Osteoblast (primary cell): ENCODE measurements around the gene CSPG4. TPM values are rescaled to one million over a fixed set of nuclear protein-coding genes. Genes with fewer than 3 reads are reported as not detected.
A peak's percentile ranks its signal among the peaks of the same experiment; 100 is the strongest.
"Not testable (repeated sequence)": the region's sequence is repeated elsewhere in the genome, so short reads cannot be mapped to it uniquely, and the experiment has no call there.

Experiments used
- DNase-seq: peaks from one replicate; pipeline ENCODE4 v3.0.0; 2011; ENCODE audit warnings: low spot score, mixed read lengths; ENCODE audit not compliant: insufficient read length; ENCODE audit errors: missing footprints
- H2AFZ ChIP-seq: 2 replicates; pipeline ENCODE4 v1.6.0; 2011; ENCODE audit warnings: mild to moderate bottlenecking, low read length
- H3K27ac ChIP-seq: 2 replicates; pipeline ENCODE4 v1.5.1; 2011; ENCODE audit warnings: mild to moderate bottlenecking, low read depth, low read length, moderate library complexity
- H3K27me3 ChIP-seq: 2 replicates; pipeline ENCODE4 v1.6.0; 2012; ENCODE audit warnings: mild to moderate bottlenecking, control low read depth, inconsistent platforms, low read length, moderate library complexity; ENCODE audit not compliant: insufficient read depth
- H3K36me3 ChIP-seq: 2 replicates; pipeline ENCODE4 v1.5.1; 2011; ENCODE audit warnings: mild to moderate bottlenecking, low read length, control low read depth, moderate library complexity; ENCODE audit not compliant: insufficient read depth
- H3K4me1 ChIP-seq: 2 replicates; pipeline ENCODE4 v1.5.1; 2011; ENCODE audit warnings: mild to moderate bottlenecking, low read length, control low read depth, moderate library complexity; ENCODE audit not compliant: insufficient read depth
- H3K4me2 ChIP-seq: 2 replicates; pipeline ENCODE4 v1.6.0; 2011; ENCODE audit warnings: mild to moderate bottlenecking, low read length; ENCODE audit not compliant: insufficient read depth
- H3K4me3 ChIP-seq: fragments of 200-600 bp; sonication (generic); 3 replicates; pipeline ENCODE4 v1.5.1; 2012; ENCODE audit warnings: mild to moderate bottlenecking, low read length, inconsistent platforms; ENCODE audit not compliant: insufficient read depth
- H3K79me2 ChIP-seq: 2 replicates; pipeline ENCODE4 v1.6.0; 2012; ENCODE audit warnings: mild to moderate bottlenecking, low read length, control low read depth, inconsistent platforms; ENCODE audit not compliant: insufficient read depth
- H3K9me3 ChIP-seq: 2 replicates; pipeline ENCODE4 v1.5.1; 2011; ENCODE audit warnings: low read depth, low read length, control low read depth
- H4K20me1 ChIP-seq: 2 replicates; pipeline ENCODE4 v1.6.0; 2012; ENCODE audit warnings: mild to moderate bottlenecking, low read length, control low read depth; ENCODE audit not compliant: insufficient read depth
- total RNA-seq: library from RNA; depleted of rRNA; stranded (reverse); fragments of >200 nt; gene quantifications from 2 replicates; pipeline ENCODE4 v1.2.3, GENCODE V29; 2012
- TF ChIP-seq, protein P1 (sequence below): IDR thresholded peaks from 2 replicates; pipeline ENCODE4 v1.5.1; 2011; ENCODE audit warnings: mild to moderate bottlenecking, low read depth, low read length, moderate library complexity; ENCODE audit errors: extremely low read depth

The CSPG4 gene
- total RNA-seq, 1 donor = 20.3 TPM

DNA sequence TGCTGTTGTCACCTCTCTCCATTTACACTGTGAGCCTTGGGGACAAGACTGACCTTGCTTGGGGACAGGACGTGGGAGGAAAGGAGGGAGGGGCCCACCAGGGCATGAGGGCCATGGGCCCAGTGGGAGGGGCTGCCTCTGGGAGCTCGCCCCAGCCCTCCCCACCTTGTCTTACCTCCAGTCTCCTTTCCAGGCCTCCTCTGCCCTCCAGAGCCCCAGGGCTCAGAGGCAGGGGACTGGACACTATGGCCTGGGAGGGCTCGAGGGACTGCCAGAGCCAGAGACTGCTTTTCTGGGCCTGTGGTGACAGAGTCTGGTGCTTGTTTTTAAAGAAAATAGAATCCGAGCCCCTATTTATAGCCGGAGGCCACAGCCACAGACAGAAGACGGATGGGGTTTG lies 10.2 kb downstream of the CSPG4 start:
- Histone ChIP-seq H3K4me1 (peaks cover 22% of the 10 kb centered on the region), H2AFZ (no peak overlapping the region), H3K27ac (peak overlapping the region; percentile 17), H3K4me2 (no peak overlapping the region), H4K20me1 (peaks cover 7% of the 10 kb centered on the region), H3K79me2 (peaks cover 24% of the 10 kb centered on the region), H3K4me3 (no peak overlapping the region), H3K27me3 (no peaks in the 10 kb centered on the region), H3K36me3 (no peaks in the 10 kb centered on the region), H3K9me3 (no peaks in the 10 kb centered on the region)
- TF ChIP-seq, protein P1, sequence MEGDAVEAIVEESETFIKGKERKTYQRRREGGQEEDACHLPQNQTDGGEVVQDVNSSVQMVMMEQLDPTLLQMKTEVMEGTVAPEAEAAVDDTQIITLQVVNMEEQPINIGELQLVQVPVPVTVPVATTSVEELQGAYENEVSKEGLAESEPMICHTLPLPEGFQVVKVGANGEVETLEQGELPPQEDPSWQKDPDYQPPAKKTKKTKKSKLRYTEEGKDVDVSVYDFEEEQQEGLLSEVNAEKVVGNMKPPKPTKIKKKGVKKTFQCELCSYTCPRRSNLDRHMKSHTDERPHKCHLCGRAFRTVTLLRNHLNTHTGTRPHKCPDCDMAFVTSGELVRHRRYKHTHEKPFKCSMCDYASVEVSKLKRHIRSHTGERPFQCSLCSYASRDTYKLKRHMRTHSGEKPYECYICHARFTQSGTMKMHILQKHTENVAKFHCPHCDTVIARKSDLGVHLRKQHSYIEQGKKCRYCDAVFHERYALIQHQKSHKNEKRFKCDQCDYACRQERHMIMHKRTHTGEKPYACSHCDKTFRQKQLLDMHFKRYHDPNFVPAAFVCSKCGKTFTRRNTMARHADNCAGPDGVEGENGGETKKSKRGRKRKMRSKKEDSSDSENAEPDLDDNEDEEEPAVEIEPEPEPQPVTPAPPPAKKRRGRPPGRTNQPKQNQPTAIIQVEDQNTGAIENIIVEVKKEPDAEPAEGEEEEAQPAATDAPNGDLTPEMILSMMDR = no peak
- DNase-seq = peak; percentile 68

DNA sequence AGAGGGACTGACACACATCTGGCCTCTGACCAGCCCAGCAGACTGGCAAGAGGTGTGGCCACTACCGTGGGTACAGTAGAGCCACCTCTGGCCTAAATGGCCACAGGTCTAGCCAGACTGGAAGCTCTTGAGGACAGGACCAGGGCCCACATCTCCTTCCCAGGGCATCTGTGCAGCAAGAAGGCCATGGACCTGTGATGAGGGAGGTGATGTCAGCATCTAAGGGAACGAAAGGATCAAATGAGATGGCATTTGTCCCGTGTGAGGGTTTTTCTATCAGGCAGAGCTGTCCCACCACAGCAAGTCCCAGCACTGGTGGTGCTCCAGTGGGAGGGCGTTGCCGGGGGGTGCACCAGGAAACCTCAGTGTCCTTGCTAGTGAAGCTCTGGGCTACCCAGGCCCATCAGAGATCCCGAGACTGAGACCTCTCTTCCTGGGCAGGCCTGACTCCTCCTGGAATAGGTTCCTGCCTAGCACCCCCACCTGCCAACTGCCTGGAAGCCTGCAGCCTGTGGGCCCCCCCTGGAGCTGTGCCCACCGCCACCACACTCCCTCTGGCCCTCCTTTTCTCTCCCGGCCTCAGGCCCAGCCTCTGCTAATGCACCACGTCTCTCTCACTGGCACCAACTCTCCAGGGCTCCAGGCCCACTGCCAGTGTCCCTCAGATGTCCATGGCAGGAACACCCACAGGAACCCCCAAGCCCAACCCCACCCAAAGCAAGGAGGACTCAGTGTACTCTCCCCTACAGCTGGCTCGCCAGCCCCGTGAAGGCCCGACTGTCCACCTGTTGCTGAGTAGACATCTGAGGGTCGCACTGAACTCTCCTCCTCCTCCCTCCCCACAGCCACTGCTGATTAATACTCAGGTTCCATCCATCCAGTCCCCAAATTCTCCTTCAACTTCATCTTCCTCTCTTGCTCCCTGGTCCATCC lies 11.3 kb downstream of the CSPG4 start:
- not testable (repeated sequence) for H4K20me1 ChIP-seq, H3K36me3 ChIP-seq, H2AFZ ChIP-seq, H3K4me3 ChIP-seq, H3K9me3 ChIP-seq, H3K27me3 ChIP-seq
- H3K27ac ChIP-seq = peak overlapping the region; percentile 45
- H3K79me2 ChIP-seq = peaks cover 19% of the 10 kb centered on the region
- DNase-seq = peak; percentile 81
- H3K4me2 ChIP-seq = peak overlapping the region; percentile 36
- peaks cover 22% of the 10 kb centered on the region for H3K4me1 ChIP-seq

DNA sequence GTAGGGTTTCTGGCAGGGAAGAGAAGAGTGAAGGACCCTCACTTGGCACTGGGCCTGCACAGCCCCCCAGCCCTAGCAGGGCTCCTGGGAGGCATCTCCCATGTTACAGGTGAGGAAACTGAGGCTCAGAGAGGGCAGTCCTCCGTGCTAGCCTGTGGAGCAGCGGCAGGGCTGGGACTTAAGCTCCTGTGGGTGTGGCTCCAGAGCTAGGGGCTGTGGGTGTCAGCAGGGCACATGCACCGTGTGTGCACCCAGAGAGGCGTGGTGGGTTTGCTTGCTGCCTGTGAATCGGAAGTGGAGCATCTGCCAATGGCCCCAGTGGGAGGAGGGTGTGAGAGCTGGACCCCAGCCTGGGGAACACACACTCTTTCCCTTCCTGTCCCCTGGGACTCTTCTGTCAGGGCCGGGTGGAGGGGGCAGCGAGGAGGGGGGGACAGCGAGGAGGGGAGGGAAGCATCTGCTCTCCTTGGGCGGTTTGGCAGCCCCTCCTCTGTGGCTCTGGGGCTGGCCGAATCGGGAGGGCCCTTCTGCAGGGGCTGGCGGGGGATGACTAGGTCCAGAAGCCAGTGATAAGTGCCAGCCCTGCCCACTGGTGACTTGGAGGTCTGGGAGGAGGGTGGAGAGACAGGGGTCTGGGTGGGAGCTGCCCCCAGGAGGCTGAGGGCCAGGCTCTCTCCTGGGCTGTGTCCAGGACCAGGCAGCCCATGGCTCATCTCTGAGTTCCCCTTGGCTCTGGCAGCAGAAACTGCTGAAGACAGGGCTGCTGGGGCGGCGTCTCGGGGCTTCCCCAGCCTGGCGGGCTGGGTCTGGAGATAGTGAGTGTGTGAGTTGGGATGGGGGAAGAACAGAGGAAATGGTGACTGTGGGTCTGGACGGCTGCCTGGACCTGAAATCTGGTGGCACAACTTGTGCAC lies 12.4 kb downstream of the CSPG4 start:
- Histone ChIP-seq H3K4me1 (peaks cover 22% of the 10 kb centered on the region), H3K4me2 (peak overlapping the region; percentile 36), H3K79me2 (peaks cover 11% of the 10 kb centered on the region), H3K27ac (peak overlapping the region; percentile 45)
- H3K9me3 ChIP-seq, H2AFZ ChIP-seq, H4K20me1 ChIP-seq, H3K27me3 ChIP-seq, H3K4me3 ChIP-seq, H3K36me3 ChIP-seq: not testable (repeated sequence)
- DNase-seq = peak; percentile 94

DNA sequence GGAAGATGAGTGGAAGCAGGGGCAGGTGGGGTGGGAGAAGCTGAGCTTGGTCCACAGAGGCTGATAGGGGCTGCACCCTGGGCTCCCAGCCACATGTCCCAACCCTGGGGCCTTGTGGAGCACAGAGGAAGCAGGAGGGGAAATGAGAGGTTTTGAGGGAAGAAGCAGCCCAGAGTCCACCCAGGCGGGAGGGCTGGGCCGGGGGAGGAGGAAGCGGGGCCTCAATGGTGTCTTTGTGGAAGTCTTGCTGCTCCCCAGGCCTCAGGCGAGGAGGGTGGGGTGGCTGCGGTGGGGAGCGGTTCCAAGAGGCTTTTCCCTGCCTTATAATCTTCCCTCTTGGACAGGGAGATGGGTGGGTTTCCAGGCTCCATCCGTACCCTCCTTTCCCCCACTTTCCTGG lies 13.1 kb downstream of the CSPG4 start:
- not testable (repeated sequence) for H3K79me2 ChIP-seq, H3K4me3 ChIP-seq, DNase-seq, H3K36me3 ChIP-seq, H2AFZ ChIP-seq, H3K4me2 ChIP-seq, H3K27ac ChIP-seq, H3K27me3 ChIP-seq, H3K9me3 ChIP-seq
- Histone ChIP-seq H4K20me1 (peaks cover 11% of the 10 kb centered on the region), H3K4me1 (peaks cover 30% of the 10 kb centered on the region)

DNA sequence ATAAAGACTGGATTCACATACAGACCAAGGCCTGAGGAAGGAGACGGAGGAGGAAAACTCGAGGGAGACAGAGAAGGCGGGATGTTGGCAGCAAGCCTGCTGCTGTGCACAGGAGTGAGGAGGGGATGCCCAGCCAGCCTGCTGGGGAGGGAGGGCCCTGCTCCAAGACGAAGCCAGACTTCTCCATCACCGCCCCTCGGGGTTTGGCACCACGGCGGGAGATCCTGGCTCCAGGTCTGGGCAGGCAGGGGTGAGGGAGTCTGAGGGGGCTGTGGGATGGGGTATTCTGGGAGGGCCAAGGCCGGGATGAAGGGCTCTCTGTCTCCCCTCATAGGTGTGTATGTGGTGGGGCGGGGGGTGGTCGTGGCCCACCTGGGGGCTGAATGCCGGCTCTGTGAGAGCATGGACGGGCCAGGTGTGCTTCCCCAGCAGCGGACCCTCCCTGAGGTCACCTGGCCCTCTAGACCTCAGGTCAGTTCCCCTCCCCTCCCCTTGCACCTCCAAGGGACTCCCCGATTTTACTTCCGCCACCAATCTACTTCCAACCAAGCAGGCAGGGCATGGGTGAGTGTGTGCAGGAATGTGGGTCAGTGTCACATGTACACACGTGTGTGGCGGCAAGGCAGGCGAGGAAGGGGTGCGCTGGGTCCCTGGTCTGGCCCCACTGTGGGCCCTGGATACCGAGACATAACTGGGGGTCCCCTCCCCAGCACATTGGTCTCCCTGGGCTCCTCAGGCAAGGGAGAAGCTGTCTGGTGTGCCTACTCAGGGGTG lies 14.5 kb downstream of the CSPG4 start:
- H3K79me2 ChIP-seq, H3K9me3 ChIP-seq, H3K36me3 ChIP-seq, H3K27ac ChIP-seq, H3K27me3 ChIP-seq, H2AFZ ChIP-seq, H3K4me2 ChIP-seq, H3K4me3 ChIP-seq, DNase-seq: not testable (repeated sequence)
- H3K4me1 ChIP-seq = peaks cover 39% of the 10 kb centered on the region
- H4K20me1 ChIP-seq = peaks cover 11% of the 10 kb centered on the region
